Fibroblast of gingiva (primary cell): ENCODE data around the gene SMAD6.

Experiments
- DNase-seq: peaks from one replicate; pipeline ENCODE4 v3.0.0-alpha.2; 2011; ENCODE audit warnings: low read depth

The SMAD6 gene

DNA sequence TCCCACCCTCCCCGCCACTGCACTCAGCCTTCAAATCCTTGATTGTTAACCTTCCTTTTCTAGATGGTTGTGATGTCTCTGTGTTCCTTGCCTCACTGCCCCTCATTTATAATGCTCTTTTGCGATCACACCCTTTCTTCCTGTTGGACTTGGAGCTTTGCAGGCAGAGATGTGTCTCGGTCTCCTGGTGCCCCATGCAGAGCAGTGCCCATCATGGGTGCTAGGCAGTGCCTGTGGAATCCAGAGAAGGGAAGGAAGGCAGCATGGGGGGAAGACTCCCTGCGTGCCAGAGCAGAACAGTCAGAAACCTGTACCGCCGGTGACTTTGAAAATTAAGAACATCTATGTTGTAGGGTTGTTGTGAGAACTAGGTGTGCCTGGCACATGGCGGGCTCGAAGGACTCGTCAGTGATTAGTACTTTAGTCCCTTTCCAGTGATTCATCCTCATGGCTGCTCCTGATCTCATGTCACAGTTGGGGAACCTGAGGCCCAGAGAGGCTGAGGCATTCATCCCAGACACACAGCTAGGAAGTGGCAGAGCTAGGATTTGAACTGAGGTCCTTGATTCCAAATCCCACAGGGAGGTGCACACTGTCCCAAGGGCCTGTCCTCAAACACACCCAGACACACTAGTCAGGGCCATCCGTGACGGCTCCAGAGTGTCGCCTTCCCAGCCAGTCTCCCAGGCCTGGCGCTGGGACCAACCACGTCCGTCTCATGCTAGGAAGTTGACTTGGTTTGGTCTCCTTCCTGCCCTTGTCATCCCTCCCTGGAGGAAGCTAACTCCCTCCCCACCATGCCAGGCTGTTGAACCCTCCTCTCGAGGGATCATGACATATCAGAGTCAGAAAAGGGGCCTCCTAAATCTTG is 58.3 kb downstream of the SMAD6 start:
- DNase-seq: no peak

DNA sequence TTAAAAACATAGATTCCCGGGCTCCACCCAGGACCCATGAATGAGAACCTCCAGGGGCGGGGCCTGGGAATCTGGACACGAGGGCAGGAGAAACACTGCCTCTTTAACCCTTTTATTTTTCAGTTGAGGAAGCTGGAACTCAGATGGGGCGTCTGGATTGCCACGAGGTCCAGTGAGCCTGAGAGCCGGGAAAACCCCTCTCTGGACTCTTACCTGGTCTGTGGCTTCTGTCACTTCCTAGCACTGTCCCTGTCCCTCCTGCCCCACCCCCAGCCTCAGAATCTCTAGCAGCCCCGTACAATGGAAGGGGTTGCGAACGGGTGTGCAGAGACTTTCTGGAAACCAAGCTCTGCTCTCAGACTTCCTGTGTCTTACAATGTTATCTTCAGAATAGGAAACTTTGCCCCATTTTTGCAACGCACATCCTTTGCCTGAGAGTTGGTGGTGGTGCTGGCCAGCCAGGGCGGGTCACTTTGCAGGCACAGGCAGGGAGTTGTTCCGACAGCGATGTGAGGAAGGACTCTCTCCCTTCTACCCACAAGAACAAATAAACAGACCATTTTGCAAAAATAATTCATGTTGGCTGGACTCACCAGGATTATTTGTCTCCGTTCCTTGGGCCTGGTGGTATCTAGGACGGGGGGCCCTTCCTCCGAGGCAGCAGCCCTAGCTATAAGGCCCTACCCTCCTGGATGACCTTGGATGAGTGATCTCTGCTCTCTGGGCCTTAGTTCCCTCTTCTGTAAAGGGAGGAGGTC is 59.1 kb downstream of the SMAD6 start:
- DNase-seq: peak; percentile 81

DNA sequence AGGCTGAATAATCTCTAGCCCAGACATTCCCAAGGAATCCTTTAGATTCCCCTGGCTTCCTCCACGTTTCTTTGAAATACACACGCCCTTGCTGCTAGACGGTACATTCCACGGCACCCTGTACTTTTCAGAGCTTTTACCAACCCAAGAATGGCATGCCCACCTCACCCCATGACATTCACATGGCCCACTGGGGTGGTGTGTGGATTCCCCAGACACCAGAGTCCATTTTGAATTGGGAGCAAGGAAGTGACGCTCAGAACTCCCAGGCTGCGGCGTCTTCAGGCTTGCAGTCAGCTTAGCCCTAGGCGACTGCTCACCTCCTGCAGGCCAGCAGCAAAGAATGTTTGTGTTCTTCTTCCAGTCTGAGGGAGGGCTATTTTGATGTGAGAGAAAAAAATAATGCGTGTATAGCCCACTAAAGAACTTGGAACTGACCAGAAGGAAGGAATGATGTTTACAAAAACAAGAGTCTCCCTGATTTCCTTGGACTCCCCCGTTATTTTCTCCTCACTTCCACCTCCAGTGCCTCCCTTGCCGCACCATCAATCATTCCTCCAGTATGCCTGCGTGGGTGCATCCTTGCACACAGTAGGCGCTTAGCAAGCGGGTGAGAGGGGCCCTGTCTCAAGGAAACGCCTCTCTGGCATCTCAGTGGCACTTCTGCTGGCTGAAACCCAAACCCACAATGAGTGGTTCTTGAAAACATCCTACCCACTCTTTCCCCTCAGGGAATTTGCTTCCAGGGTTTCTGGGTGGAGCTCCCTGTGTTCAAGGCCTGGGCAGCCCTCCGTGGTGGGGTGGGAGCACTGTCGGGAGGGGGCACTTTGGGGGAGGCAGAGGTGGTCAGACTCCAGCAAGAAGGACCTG is 59.9 kb downstream of the SMAD6 start:
- peak; percentile 84 for DNase-seq

DNA sequence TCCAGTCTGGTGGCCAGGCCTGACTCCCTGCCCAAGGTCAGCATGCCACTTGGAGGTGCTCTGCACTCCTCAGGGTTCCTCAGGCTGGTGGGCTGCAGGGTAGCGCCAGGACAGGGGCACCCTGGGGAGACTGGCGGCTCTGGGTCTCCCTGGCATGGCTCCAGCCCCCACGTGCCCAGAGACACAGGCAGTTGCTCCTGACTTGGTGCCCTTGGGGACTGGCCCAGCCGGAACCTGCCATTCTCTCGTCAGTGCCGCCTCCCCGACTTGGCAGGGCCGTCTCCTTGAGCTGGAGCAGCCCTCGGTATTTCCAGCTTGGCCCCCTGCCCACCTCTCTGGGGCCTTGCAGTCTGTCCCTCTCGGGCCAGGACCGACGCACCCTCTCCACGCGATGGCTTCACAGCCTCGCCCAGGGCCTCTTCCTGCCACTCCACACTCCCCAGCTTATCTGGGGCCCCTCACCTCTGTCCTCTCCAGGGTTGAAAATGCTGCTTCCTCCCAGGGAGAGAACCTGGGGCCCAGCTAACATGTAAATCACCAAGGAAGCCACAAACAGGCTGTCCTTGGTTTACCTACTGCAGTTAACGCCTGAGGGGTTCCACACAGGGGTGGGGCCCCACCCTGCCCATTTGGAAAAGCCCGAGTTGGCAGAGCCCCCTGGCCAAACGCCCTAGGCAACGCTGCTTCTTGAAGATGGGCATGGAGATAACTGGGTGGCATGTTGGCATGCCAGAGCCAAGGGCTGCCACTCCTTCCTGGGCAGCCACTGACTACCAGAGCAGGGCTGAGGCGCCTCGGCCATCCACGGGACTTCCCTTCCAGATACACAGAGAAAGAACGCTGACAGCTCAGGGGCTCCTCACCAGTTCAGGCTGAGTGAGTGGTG is 61.4 kb downstream of the SMAD6 start:
- DNase-seq: peak; percentile 60

DNA sequence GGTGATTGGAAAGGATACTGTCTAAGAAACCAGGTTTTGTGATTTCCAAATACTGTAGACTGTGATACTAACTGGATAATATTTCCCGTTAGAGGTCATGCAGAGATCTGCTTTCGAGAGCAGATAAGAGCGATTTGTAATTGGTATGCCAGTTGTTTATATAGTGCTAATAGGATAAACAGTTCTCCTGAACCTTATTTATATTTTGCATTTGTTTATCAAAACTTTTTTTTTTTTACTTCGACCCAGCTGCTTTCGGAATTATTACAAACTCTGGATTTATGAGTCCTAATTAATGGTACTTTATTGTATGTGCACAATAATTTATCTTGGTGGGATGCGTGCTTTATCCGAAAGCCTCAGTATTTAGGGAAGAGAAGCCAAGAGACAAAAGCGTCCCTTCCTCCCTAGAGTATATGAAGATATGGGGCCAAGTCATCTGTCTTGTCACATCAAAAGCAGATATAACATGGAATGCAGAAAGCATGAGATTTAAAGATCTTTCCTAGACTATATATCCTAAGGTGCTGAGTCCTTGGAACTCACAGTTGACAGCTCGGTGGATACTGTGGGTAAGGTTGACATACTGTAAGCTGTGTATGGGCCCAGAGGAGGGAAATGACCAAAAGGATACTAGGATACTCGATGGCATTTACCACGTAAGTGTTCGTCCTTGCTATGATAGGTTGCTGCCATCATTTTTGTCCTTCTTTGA is 62.2 kb downstream of the SMAD6 start:
- DNase-seq: no peak

DNA sequence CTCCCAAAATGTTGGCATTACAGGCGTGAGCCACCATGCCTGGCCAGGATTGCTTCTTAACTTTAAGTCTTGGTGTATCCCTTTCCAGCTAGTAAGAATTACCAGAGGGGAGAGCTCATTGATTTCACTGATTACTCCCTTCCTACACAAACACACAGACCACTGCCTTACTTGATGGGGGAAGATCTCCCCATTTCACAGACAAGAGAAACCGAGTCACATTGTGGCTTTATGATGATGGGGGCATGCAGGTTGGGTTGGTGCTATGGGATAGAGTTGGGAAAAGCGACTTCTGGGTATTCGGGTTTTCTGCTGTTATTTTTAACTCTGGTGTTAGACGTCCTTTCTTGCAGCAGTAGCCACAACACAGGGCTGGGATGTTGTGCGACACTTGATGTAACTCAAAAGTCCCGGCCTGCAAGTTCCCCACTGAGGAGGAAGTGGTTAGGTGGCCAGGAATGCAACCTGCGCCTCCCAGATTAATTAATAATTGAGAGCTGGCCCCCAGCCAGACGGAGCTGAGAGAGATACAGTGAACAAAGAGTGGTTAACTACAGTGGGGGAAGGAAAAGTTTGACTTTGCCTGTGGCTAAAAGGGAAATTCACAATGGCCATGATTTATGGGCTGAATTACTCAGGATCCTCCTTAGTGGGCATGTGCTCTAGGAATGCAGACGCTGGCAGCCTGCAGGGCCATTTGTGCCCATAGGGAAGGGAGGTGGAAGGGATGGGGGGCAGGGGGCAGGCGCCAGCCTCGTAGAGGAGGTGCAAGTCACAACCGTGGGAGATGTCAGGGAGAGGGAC is 63.6 kb downstream of the SMAD6 start:
- DNase-seq: no peak

DNA sequence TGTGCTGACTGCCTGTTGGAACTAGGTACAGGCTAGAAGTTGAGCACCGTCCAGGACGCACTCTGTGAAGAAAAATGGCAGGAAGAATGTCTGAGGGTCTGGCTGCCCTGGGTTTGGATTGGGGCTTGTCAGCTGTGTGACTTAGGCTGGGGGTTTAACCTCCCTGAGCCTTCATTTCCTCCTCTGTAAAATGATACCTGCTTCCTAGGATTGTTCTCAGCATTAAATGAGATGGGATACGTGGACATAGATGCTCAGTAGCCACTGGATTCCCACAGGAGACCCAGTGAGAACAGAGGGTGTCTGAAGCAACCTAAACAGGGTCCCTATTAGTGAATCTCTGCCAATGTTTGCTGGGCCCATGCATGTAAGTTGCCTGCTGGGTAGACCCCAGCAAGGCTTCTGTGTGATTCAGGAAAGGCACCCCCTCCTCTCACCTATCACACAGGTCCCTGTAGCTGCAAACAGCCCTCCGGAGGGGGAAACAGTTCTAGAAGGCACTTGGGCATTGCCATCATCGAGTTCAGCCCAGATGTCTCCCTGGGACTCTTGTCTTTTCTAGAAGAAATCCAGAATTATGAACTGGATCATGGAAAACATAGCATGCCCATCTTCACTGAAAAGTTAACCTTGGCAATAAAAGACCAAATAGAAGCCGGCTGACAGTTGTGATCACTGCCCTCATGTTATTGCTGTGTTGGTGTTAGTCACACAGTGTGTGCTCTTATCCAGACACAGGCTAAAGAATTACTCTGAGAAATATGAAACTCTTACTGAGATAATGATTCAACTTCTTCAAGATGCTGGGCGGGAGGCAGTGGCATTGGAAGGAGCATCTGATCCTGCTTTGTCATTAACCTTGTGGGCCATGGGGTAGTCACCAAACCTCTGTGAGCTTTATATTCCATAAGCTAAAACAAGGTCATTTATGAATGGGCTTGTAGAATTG is 64.5 kb downstream of the SMAD6 start:
- DNase-seq: peak; percentile 48

DNA sequence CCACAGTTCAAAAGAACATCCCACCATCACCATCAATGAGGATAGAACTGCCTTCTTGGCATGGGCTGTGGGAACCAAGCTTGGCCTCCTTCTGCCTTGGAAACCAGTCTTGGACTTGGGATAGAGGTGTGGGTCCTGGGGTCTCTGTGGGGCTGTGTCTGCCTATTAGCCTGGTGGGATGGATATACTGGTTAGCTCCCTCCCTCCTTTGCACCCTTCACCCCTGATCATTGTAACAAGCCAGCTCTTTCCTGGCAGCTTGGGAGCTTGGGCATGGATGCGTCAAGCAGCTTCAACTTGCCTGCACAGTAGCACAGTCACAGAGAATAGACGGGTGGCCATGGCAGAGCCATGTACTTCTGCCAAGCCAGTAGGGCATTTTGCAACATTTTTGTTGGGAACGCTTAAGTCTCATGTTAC is 65.2 kb downstream of the SMAD6 start:
- peak; percentile 61 for DNase-seq

DNA sequence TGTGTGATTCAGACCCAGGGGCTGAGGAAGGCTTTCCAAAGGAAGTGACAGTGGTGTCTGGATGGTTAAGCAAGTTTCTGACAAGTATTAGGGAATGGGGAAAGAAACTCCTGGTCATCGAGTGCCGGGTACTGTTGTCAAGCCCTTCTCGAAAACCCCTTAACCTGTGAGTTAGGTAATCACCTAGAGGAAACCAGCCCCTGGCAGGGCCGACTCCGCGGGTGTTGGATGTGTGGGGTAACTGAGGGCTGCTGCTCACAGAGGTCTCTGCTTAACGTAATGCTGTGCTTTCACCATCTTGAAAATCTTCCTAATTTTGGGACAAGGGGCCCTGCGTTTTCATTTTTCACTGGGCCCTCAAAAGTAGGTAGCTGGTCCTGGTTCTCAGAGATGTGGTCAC is 67.0 kb downstream of the SMAD6 start:
- no peak for DNase-seq

DNA sequence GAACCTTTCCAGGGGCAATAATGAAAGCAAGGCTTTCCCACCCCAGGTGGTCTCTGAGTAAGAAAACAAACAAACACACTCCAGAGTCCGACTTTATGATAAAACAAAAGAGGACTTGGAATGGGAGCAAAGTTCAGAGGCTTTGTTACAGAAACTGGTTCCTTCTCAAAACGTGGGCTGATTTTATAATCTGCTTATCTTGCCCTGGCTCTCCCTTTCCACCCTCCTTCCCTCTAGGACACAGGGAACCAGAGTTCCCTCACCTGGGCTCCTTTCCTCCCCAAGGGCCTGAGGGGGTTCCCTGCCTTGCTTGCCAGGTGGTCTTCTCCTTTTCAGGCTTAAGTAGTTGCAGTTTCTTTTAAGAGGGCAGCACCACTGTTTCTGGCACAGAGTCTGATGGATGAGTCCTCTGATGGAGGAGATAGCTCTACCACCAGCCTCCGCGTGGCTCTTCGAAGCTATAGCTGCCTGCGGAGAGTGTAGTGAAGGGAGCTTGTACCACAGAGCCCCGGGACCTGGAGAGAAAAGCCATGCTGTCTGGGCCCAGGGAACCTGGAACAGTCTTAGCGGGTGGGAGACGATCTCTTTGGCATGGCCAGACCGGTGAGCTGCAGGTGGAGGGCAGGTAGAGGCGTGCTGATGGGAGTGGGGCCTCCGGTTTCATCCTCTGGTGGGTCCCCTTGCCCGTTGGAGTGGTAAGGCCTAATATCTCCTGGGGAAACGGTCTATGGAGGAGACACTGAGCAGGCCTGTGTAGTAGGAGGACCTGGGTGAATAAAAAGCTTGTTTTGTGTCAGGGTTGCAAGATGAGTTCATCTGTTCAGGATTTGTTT is 68.7 kb downstream of the SMAD6 start:
- no peak for DNase-seq

DNA sequence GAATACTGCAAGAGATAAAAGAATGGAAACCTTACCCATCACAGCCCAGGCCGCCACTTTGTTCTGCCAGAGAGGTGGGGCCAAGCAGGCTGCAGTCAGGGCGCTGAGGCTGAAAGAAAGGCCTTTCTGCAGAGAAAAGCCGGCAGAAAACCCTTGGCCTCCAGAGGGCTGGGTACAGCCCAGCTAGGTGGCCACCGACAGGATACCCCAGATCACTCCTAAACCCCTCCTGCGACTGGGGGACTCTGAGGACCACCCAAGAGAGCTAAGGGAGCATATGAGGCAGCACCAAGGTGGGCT is 69.3 kb downstream of the SMAD6 start:
- DNase-seq: no peak

DNA sequence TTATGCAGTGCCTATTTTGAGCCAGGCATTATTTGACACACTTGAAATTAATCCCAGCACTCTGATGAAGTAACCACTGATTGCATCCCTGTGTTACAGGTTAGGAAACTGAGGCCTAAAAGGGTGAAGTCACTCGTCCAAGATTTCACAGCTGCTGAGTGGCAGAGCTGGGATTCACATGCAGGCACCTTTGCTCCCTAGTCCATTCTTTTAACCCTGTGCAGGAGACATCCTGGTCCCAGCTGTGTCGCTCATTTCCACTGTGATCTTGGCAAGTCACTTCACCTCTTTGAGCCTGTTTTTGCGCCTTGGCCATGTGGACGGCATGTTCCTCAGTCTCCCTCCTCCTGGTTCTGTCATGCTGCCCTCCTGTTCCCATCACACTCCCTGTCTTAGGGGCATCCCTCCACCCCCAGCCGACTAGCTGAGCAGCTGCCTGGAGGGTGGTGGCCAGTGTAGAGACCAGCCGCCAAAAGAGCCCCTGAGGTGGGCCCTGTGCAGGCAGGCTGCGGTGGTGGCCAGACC is 70.6 kb downstream of the SMAD6 start:
- no peak for DNase-seq

DNA sequence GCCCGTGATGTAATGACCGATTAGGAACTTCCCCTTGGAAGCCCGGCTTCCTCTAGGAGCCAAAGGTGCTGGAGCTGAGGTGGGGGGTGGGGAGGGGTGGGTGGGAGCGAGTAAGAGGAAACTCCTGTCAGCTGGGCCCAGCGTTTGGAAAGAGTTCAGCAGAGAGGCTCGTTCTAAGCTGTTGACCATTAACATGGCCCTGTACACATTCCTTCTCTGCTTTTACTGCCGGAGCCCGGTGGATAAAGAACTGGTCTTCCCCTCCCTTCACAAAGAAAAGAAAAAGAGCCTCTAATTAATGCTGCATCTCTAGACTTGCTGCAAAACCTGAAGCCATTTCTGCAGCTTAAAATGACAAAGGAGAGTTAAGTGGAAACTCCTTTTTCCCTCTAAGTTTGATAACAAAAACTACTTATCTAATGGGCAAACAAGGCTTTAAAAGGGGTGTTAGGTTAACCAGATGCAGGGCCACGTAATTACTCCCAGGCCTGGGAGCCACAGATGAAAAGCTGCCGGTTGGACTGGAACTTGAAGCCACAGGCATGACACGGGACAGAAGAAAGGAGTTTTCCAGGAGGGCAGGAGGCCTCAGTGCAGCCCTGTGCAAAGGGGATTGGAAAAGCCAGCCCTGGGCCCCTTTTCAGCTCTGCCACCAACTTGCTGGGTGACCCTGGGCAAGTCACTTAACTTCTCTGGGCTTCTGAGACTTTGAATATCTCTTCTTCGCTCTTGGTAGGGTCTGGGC is 71.3 kb downstream of the SMAD6 start:
- DNase-seq: no peak

DNA sequence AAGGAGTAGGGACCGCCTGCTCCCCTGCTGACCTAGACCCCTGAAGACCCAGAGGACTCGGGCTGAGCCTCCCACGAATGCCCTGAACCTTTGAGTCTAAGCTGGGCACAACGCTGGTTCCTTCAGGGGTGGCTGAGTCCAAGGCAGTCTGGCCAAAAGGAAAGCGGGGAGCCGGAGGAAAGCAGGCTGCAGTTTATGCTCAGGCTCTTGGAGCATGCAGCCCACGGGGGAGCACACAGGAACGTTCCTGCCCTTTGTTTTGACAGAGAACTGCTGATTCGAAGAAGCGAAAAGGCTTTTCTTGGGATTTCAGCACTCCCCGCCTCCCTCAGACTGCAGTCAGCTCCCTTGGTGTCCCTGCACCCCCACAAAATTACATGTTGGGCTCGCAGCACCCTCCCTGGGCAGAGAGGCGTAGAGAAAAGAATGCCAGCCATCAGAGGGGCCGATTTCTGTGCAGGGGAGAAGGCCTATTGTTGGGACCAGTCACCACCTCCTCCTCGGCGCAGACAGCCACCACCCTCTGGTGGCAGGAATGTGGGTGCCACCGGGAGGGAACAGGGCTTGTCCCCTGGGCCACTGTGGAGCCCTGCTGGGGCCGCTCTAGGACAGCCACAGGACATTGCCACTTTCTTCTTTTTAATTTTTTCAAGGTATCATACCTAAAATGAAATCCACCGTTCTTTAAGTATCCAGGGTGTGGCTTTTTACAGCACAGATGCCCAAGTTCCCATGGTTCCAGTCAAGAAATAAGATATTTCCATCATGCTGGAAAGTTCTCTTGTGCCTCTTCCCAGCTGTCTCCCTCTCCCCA is 72.2 kb downstream of the SMAD6 start:
- peak; percentile 80 for DNase-seq

DNA sequence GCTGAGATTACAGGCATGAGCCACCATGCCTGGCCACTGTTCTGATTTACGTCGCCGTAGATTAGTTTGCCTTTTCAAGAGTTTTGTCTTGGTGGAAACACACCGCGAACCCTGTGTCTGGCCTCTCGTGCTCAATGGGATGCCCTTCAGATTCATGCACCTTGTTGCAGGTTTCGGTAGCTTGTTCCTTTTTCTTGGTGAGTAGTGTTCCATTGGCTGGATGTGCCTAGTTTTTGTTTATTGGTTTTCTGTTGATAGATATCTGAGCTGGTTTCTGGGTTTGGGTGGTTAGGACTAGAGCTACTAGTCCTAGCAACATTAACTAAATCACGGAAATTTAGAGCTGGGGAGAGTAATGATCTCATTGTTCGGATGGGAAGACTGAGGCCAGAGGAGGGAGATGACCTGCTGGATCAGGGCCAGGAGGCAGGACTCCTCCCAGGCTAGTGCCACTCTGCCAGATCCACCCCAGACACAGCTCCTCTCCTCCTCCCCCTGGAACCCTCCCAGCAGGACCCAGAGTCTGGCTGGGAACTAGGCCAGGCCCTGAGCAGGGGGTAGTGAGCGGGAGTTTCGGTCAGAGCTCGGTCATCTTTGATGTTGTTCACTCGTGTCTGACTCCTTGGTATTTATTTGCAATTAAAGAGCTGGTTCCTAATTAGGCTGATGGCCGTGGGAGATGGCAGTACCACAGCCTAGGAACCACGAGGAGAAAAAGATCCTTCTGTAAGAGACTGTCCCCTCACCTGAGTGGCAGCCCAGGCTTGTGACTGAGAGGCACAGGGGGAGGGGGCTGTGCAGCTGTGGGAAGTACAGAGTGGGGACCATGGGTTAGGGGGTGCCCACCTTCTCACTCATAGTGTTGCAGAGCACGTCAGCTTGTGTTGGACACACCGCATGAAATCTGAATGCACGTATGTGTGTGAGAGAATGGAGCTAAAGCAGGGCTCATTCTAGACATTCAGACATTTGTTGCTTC is 73.4 kb downstream of the SMAD6 start:
- DNase-seq: no peak
